ENCODE measurements around the gene DPP10.

The DPP10 gene

DNA sequence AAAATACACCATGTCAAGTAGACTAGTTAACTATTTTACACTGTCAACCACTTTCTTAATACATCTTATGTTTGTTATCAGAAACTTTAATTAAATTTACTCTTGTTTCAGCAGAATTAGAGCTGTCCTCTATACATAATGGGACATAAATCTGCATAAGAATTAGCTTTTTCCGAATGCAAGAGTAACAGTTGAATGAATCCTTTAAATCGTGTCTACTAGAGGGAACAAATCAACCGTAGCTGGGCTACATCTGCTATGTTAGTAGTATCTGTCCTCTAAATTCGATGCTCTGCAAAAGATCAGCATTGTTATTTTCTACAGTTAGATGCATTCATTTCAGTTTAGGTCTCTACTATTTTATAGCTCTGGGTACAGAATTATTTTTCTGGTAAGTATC is 1090.6 kb downstream of the DPP10 start:
- in situ Hi-C loops (cut with HindIII; ENCODE audit: low sequenced_read_pairs) = no loop called here

DNA sequence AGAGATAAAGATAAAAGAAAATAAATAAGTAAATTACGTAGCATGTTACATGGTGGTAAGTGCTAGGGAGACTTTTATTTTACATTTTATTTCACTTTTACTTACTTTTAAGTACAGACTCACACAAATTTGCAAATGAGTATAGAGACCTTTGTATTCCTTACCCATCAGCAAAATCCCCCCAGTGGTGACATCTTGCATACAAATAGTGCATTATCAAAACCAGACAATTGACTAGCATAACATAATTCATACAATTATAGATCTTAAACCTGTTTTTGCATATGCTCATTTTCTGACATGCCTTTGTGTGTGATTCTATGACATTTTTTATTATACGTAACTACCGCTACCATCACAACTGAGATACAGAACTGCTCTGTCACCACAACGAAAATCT is 1099.4 kb downstream of the DPP10 start:
- in situ Hi-C loops (cut with HindIII; ENCODE audit: low sequenced_read_pairs) = no loop called here

DNA sequence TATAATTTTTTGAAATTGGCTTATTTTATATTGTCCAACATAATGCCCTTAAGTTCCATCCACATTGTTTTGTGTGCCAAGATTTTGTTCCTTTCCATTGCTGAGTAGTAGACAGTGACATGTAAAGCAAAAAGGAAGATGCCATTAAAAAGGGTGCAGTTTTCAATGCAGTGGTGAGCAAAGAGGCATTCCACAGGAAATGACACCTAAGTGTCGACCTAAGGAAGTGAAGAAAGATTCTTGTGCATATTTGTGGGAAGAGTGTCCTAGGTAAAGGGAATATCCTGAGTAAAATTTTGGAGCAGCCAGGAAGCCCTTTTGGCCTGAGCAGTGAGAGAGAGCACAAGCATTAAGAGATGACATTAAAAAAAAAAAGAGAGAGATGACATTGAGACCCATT is 1099.9 kb downstream of the DPP10 start:
- in situ Hi-C loops (cut with HindIII; ENCODE audit: low sequenced_read_pairs) = no loop called here

DNA sequence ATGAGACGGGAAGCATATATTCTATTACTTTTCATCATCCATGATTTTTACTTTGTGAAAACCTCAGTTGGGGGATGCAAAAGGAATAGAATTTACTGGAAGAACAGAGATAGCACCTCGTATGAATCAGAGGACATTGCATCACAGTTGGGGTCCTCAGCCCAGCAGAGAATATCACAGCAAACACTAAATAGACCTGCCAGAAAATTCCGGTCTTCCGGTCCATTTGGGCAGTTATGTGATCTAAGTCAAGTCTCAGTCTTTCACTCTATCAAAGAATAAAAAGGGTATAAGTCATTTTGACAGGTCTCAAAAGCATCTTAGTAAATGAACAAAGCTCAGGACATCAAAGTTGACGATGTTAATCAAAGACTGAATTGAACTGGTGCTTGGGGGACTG is 1100.6 kb downstream of the DPP10 start:
- in situ Hi-C loops (cut with HindIII; ENCODE audit: low sequenced_read_pairs) = no loop called here

DNA sequence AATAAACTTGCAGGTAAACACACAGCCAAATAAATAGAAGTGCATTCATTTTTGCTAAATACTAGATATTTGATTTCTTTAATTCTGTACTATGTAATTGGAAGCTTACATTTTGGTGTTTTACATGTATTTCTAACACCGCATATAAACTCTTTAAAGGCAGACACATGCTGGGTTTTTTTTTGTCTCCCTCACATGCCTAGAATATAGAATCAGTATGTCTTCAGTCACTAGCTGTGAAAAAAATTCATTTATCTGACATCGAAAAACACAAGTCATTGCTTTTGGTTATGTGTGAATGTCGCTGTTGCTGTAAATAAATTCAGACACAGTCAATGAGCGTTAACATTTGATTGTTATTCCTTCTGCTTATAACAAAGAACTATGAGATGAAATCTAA is 1101.0 kb downstream of the DPP10 start:
- in situ Hi-C loops (cut with HindIII; ENCODE audit: low sequenced_read_pairs) = no loop called here

DNA sequence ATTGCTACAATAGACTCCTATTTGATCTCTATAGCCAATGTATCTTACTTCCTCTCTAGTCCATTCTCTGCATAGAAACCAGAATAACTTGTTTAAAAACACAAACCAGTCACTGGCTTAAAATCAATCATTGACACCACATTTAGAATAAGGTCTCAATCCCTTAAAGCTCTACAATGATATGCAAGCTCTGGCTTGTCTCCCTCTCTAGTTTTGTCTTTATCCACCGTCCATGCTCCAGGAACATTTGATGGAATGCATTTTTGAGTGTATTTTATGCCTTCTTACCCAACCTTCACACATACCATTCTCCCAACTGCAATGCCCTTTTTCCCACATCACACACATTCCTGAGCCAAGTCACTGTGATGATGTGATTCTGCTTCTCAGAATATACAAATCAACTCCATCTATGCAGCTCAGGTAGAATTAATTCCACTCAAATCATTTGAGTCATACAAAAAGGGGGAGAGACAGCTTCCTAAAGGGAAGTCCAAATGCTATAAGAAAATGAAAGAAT is 1107.2 kb downstream of the DPP10 start:
- in situ Hi-C loops (cut with HindIII; ENCODE audit: low sequenced_read_pairs) = no loop called here

DNA sequence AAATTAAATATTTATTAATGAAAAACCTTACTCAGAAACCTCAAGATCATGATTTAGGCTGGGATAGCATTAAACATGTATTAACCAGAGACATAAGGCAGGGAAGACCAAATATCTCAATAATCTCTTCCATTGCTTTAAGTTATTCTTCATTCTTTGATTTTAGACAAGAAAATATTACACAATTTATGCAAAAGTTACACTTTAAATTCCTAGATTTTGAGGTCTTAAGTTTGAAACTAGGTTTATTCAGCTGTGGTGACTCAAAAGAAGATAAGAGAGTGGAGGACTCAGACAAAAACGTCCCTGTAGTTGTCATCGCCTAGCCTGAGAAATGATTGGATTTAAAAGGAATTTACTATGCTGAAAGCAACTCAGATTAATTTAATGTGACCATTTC is 1110.3 kb downstream of the DPP10 start:
- in situ Hi-C loops (cut with HindIII; ENCODE audit: low sequenced_read_pairs) = no loop called here

DNA sequence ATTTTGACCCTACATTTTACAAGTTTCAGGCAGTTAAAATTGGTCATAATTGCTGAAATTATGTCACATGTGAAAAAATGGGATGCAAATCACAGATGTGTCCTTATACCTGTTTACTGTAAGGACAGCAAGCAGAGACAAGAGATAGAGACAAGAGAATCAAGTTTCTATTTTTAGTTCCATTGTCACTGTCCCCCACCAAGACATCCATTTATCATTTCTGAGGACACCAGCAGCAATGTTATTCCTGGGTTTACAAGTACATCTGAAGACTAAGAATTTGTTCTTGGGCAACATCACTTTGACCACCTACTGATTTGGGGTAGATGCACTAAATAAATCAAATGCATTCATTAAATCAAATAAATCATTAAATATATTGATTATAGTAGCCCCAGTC is 1111.7 kb downstream of the DPP10 start:
- in situ Hi-C loops (cut with HindIII; ENCODE audit: low sequenced_read_pairs) = no loop called here

DNA sequence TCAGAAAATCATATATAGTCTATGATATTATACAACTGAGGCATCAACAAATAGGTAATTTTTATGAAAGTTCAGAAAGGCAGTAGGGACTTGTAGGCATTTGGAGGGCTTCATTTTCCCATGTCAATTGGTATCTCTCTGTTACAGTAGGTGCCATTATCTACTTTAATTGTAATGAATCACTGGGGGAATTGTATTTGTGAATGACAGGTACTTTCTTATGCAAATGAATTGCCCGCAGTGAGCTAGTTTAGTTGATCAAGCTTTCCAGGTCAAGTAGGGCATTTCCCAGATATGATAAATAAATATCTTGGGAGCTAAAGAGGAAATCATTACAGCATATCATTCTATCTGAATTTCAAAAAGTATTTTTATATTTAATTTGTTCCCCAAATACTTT is 1116.3 kb downstream of the DPP10 start:
- in situ Hi-C loops (cut with HindIII; ENCODE audit: low sequenced_read_pairs) = no loop called here

DNA sequence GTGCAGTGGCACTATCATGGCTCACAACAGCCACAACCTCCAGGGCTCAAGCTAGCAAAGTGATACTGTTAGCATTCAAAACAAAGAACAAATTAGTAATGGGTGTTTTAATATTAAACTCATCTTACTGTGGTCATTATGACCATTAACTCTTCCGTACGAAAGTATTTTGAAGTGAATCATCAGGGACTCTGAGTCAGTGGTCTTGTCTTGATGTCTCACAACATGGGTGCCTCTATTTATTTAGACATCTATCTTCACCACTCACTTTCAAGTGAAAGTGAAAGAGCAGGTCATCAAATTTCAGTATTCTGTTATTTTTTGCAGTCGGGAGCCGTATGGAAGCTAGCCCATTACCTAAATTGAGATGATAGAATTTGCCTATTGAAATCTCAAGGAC is 1118.2 kb downstream of the DPP10 start:
- in situ Hi-C loops (cut with HindIII; ENCODE audit: low sequenced_read_pairs) = no loop called here

DNA sequence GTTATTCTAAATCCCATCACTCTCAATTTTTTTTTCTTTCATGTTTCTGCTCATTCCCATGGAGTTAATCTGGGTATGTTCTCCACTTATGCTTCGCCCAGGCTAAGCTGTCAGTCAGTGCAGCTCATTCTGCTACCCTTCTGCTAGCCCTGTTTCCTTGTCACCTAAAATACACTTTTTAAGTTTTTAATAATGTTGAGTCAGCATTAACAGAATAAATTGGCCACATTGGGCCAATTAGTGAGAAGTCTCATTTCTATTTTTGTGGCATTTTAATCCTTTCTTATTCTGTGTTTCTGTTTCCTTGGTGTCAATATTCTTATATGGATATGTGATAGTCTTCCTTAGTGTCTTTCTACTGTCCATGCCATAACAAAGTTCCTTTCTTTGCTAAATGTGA is 1126.2 kb downstream of the DPP10 start:
- in situ Hi-C loops (cut with HindIII; ENCODE audit: low sequenced_read_pairs) = no loop called here

DNA sequence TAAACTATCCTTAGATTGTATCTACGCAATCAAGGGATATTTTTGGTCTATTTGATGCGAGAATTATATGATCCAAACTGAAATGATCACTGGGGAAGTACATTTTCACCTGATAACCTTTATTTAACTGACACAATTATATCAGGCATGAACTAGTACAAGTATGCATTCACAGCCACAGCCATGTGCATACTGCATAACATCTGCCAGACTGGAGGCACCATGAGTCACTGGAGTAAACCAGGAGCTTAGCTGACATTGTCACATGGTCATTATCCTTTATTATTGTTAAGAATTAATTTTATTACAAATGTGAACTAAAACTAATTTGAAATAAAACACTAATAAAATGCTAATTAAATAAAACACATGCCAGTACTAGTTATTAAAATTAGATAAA is 1127.1 kb downstream of the DPP10 start:
- in situ Hi-C loops (cut with HindIII; ENCODE audit: low sequenced_read_pairs) = no loop called here

DNA sequence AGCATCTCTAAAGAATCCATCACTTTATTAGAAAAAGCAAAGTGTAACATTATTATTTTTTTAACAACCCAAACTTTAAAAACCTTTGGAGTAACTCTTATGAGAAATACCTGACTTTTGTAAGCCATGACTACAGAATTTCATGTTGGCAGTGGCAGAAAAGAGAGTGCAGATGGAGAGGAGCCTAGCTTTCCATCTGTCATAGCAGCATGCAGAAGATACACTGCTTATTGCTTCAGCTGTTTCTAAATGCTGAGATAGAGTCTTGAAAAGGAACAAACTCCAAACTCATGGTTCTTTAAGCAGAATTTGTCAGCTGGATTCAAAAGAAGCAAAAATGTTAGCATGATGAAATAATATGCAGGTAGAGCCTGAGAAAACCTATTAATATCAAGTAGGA is 1130.3 kb downstream of the DPP10 start:
- in situ Hi-C loops (cut with HindIII; ENCODE audit: low sequenced_read_pairs) = no loop called here

DNA sequence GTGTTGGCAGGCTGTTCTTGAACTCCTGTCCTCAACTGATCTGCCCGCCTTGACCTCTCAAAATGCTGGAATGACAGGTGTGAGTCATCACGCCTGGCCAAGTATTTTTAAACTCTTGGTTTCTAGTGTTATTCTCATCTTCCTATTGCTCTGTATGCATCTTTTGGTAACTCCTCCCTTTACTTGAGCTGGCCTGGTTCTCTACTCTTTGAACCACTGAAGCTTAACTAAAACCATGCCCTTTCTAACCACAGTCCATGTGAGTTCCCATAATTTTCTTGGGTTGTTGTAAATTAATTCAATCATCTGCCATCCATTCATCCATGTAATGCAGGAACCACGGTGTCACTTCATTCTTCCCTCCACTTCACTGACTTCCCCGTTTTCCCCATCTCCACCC is 1131.3 kb downstream of the DPP10 start:
- in situ Hi-C loops (cut with HindIII; ENCODE audit: low sequenced_read_pairs) = no loop called here

DNA sequence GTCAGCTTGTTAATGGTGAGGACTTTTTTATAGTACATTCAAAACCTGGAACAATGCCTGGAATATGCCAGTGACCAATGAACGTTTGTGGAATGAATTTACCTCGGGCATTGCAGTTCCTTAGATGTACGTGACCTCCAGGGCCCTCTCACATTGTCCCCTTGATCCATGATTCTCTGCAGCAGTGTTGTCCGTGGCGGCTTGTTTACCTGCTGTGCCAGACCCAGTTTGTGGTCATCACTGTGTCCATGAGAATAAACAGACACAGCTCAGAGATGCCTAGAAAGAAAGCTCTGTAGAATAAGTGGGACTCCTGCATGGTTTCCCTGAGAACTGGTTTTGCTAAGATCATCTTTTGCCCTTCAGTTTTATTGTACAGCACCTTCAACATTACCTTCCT is 1132.2 kb downstream of the DPP10 start:
- in situ Hi-C loops (cut with HindIII; ENCODE audit: low sequenced_read_pairs) = no loop called here

DNA sequence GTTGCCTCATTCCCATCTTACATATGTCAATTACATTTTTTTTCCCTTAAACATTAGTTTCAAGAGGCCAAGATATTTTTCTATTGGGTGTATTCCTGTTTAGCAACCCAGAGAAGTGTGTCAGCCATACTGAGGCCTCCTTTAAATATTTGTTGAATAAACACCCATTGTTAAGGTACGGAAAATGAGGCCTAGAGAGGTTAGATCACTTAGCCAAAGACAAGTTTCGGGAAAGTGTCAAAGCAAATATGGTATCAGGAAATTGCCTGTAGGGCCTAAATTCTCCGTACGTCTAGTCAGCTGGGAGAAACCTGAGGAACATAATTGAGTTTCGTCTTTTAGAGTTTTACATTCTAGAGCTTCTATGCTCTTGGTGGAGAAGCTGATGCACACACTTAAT is 1138.3 kb downstream of the DPP10 start:
- in situ Hi-C loops (cut with HindIII; ENCODE audit: low sequenced_read_pairs) = no loop called here

DNA sequence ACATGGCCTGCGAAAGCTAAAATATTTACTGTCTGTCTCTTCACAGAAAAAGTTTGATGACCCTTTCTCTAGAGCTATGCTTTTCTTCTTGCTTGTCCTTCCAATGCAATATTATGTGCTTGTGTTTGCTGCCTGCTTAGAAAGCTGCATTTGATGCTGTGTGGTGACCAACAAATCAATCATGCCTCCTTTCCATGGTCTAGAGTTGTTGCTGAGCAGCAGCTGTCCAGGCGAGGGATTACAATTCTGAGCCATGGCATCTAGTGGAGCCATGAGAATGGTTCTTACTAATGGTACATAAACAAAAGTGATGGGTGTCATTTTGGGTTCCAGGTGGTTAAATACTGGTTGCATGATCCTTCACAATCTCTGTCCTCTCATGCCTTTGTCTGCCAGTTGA is 1142.1 kb downstream of the DPP10 start:
- in situ Hi-C loops (cut with HindIII; ENCODE audit: low sequenced_read_pairs) = no loop called here

DNA sequence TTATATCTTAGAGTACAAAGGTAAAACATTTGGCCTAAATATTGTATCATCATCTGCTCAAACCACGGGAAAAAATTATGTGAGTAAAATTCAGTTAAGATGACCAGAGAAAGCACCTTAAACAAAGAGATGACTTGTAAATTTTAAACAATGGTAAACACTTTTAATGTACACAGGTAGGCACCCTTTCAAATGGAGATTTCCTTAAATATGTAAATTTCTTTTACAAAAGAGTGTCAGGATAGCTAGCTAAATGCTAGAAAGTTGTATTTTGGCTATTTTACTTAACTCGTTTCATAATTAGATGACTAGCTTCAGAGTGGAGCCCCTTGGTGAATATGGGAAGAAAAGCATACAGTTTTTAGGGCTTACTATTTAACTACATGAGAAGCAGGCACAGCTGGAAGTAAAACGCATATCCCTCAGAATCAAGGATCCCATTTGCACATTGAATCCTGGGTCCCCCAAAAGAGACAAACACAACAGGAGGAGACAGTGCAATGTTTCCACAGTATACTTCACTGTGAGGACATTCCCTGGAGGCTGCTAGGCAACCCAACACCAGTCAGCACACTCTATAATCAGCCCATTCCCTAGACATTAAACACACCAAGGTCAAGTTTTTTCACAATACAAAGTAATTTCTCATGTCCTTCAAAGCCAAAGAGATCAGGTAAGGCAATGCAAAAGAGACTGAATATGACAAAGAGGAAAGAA is 1154.4 kb downstream of the DPP10 start:
- in situ Hi-C loops (cut with HindIII; ENCODE audit: low sequenced_read_pairs) = no loop called here

DNA sequence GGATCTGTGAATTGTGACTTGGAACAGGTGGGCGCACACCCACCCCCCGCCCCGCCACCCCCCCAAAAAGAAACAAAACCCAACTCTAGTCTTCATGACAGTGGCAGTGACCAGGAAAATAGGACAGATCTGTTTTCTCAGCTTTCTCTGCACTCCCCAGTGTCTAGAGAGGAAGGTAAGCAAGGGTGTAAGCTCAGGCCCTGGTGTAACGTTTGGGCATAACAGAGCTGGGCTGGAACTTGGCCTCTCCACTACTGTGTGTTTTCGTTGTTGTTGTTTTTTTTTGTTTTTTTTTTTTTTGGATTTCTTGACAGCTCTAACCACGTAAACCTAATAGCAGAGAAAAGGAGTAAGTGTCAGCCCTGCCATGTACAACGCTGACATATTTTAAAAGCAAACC is 1160.8 kb downstream of the DPP10 start:
- in situ Hi-C loops (cut with HindIII; ENCODE audit: low sequenced_read_pairs) = no loop called here

DNA sequence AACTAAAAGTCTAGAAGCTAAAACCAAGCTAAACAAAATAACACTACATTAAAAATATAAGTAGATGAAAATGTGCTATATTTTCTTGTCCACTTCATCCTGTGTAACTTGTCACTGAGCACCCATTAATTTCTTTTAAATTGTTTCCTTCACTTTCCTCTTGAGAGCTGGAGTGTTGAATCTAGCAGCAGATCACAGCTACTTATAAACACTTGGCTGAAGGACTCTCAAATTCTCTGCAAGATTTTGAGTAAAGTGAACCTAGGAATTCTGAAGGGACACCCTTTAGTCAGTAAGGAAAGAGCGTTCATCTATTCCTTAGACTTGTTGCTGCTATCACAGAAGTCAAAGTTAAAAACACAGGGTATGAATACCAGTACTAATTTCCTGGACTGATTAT is 1163.9 kb downstream of the DPP10 start:
- in situ Hi-C loops (cut with HindIII; ENCODE audit: low sequenced_read_pairs) = no loop called here

DNA sequence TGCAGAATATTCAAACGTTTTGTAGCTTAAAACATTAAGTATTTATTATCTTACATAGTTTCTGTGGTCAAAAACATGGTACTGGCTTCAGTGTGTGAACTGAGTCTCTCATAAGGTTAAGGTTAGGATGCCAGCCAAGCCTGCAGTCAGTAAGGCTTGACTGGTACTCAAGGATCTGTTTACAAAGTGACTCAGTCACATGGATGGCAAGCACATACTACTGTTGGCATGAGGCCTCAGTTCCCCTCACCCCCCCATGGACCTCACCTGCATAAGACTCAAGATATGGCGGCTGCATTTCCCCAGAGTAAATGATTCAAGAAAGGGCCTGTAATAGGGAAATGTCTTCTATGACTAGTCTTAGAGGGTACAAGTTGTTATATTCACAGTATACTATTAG is 1167.5 kb downstream of the DPP10 start:
- in situ Hi-C loops (cut with HindIII; ENCODE audit: low sequenced_read_pairs) = no loop called here

DNA sequence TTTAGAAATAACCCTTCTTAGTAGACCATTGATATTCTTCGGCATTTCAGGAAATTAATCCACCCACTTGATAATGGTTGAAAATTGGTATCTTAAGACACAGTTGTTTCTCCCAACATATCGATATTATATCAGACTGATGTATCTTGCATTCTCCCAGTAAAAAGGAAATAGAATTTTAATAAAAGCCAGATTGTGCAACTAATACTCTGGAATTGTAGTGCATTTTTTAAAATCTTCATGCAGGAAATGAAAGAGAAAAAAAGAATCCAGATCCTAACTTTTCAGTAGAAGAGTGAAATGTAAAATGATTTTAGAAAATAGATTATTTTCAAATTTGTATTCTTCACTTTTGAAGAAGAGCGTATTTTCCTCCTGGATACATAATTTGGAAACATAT is 1168.4 kb downstream of the DPP10 start:
- in situ Hi-C loops (cut with HindIII; ENCODE audit: low sequenced_read_pairs) = no loop called here

DNA sequence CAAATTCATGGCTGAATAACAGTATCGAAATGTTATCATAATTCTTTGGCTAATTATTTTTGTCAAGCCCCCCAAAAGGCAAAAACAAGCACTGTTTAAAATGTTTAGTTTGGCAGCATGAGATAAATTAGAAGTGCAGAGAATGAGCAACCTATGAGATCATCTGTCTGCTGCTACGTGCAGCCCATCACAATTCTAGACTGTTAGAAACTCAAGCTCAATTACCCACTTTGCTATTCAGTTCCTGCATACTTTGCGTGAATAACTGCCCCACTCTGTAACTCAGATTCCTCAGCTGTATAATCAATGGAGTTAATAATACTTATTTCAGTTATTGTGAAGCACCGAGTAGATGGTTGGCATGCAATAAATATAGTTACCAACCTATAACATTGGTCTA is 1181.9 kb downstream of the DPP10 start:
- in situ Hi-C loops (cut with HindIII; ENCODE audit: low sequenced_read_pairs) = no loop called here
